Left ventricle myocardium inferior (tissue), 1 donor: ENCODE data around the gene RLF. TPM values are rescaled to one million over a fixed set of nuclear protein-coding genes. Genes with fewer than 3 reads are reported as not detected.

Source experiments
- DNase-seq: peaks from one replicate; pipeline ENCODE4 v3.0.0-alpha.2; 2020
- H3K27ac ChIP-seq: fragments of 200-600 bp; replicated peaks from 2 replicates; pipeline ENCODE4 v1.8.0; 2021
- H3K27me3 ChIP-seq: fragments of 200-600 bp; 2 replicates; pipeline ENCODE4 v1.8.0; 2021; ENCODE audit warnings: low read depth
- H3K36me3 ChIP-seq: fragments of 200-600 bp; 2 replicates; pipeline ENCODE4 v1.8.0; 2021
- H3K4me1 ChIP-seq: fragments of 200-600 bp; 2 replicates; pipeline ENCODE4 v1.8.0; 2021
- H3K4me3 ChIP-seq: fragments of 200-600 bp; 2 replicates; pipeline ENCODE4 v1.8.0; 2021; ENCODE audit warnings: mild to moderate bottlenecking, moderate library complexity
- H3K9me3 ChIP-seq: fragments of 200-600 bp; replicated peaks from 2 replicates; pipeline ENCODE4 v1.8.0; 2021
- CTCF ChIP-seq: fragments of 200-600 bp; IDR thresholded peaks from 2 replicates; pipeline ENCODE4 v1.8.0; 2021; ENCODE audit warnings: antibody characterized with exemption, mild to moderate bottlenecking, borderline replicate concordance
- intact Hi-C: fragments of 100-400 bp; cut with micrococcal nuclease; formaldehyde crosslinking; loops from one replicate; pipeline ENCODE4 v1.11.0; 2022
- total RNA-seq: library from RNA; stranded (reverse); fragmentation: NEBNext Ultra II Directional; extraction: Animal tissue kit (Norgen Biotek cat#: 25700); gene quantifications from one replicate; pipeline ENCODE4 v1.2.1, GENCODE V29; 2021
- donor health status: DM: no; HTN: yes; CAD: no; lungs with severe emphysema.

Gene RLF
- total RNA-seq, 1 donor from 2014 or later, result 13.2 TPM

GRCh38 chr1:40267767-40268187, 106.6 kb downstream of the RLF start:
- Histone ChIP-seq H3K27me3 (no peaks in the 10 kb centered on the region), H3K27ac (peak overlapping the region; percentile 82), H3K4me3 (peak overlapping the region; percentile 33), H3K4me1 (peaks cover 61% of the 10 kb centered on the region), H3K36me3 (peaks cover 85% of the 10 kb centered on the region), H3K9me3 (no peaks in the 10 kb centered on the region)
- TF ChIP-seq CTCF, result no peak
- intact Hi-C loops, result no loop called here
- DNase-seq, result no peak

- intact Hi-C loops, result no loop called here
- Histone ChIP-seq H3K27me3 (no peaks in the 10 kb centered on the region), H3K9me3 (no peaks in the 10 kb centered on the region), H3K27ac (peak overlapping the region; percentile 82), H3K36me3 (peaks cover 85% of the 10 kb centered on the region), H3K4me1 (peaks cover 57% of the 10 kb centered on the region), H3K4me3 (no peak overlapping the region)
- DNase-seq, result no peak
- TF ChIP-seq CTCF, result no peak
These were observed 107.0 kb downstream of the RLF start for GRCh38 chr1:40268211-40268610.

GRCh38 chr1:40270152-40270834, 109.1 kb downstream of the RLF start:
- intact Hi-C loops, result no loop called here
- DNase-seq, result no peak
- H3K4me1 ChIP-seq, result peaks cover 47% of the 10 kb centered on the region
- peak overlapping the region; percentile 22 for H3K27ac ChIP-seq
- no peak overlapping the region for H3K4me3 ChIP-seq
- H3K27me3 ChIP-seq, result no peaks in the 10 kb centered on the region
- TF ChIP-seq CTCF, result no peak
- H3K36me3 ChIP-seq, result peaks cover 84% of the 10 kb centered on the region
- H3K9me3 ChIP-seq, result no peaks in the 10 kb centered on the region

GRCh38 chr1:40272653-40273213, 111.5 kb downstream of the RLF start:
- H3K4me1 ChIP-seq, result peaks cover 35% of the 10 kb centered on the region
- H3K36me3 ChIP-seq, result peaks cover 87% of the 10 kb centered on the region
- no peaks in the 10 kb centered on the region for H3K9me3 ChIP-seq
- TF ChIP-seq CTCF, result no peak
- intact Hi-C loops, result no loop called here
- H3K27me3 ChIP-seq, result no peaks in the 10 kb centered on the region
- H3K4me3 ChIP-seq, result no peak overlapping the region
- peak overlapping the region; percentile 13 for H3K27ac ChIP-seq
- no peak for DNase-seq

GRCh38 chr1:40273547-40274166, 112.5 kb downstream of the RLF start:
- TF ChIP-seq CTCF, result no peak
- intact Hi-C loops, result no loop called here
- Histone ChIP-seq H3K9me3 (no peaks in the 10 kb centered on the region), H3K4me1 (peaks cover 29% of the 10 kb centered on the region), H3K36me3 (peaks cover 80% of the 10 kb centered on the region), H3K27ac (peak overlapping the region; percentile 30), H3K27me3 (no peaks in the 10 kb centered on the region), H3K4me3 (no peak overlapping the region)
- DNase-seq, result no peak
